ENCODE measurements around the gene ROBO4. TPM values are rescaled to one million over a fixed set of nuclear protein-coding genes. Genes with fewer than 3 reads are reported as not detected.
A peak's percentile ranks its signal among the peaks of the same experiment; 100 is the strongest.

Gene ROBO4
- total RNA-seq, 1 donor from 2014 or later: 369 TPM

DNA sequence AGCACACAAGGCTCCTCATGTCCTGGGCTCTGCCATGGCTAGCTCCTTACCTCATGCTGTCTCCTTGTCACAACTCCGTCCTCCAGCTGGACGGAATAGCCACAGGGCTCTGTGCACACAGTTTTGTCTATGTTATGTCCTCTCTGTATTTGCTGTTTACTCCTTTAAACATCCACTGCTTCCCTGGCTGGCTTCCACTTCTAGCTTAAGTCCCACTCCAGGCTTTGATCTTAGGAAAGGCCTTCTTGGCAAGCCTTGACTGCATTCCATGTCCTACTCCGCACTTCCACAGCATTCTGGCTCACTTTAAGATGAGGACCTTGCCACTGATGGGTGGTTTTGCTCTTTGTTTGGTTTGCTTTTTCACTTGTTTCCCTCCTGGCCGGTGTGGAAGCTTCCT lies 55.4 kb downstream of the ROBO4 start:
- no peak for DNase-seq (ENCODE audit: low read depth in 2 of 2)

DNA sequence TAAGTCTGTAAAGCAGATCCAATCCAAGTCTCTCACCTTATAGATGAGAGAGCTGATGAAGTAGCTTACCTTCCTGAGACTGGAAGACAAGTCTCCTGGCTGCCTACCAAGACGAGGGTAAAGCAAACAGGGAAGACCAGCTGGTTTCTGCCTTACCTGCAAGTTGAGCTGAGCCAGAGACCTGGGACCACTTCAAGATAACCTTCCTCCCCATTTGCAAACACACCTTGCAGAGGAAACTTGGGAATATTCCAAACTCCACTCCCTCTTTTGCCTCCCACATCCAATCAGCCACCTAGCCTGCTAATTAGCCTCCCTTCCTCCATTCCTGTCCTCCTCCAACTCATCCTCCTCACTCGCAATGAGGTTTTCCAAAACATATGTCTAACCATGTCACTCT lies 55.8 kb downstream of the ROBO4 start:
- no peak for DNase-seq (ENCODE audit: low read depth in 2 of 2)

DNA sequence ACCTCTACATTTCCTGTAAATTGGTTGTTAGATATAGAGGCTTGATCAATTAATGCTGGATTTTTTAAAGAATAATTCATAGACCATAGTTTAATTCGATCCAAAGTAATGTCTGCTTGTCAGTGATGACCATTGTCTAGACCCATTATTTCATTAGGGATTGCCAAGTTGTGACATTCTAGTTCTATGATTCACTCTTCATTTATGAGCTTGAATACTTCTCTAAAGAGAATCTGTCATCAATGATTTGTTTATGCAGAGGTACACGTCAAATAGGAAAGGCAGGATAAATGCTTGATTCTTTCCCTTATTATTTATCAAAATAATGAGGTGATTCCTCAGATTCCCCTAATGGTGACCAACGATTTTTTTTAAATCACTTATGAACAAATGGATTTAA lies 56.5 kb downstream of the ROBO4 start:
- peak in 1 of 2 donors; percentile 46 for DNase-seq (ENCODE audit: low read depth in 2 of 2)

DNA sequence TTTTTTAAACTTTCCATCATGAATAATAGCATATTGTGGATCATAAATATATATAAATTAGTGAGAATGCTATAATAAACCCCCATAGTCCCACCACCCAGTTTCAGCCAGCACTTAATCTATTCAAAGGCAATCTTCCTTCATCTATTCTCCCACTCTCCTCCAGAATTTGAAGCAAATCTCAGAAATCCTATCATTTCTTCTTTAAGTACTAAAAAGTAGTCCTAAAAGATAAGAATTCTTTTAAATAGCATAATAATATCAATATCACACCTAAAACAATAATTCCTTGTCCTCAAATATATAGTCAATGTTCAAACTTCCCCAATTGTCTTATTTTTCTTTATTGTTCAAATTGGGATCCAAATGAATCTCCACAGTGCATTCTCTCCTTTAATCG lies 57.0 kb downstream of the ROBO4 start:
- no peak for DNase-seq (ENCODE audit: low read depth in 2 of 2)

DNA sequence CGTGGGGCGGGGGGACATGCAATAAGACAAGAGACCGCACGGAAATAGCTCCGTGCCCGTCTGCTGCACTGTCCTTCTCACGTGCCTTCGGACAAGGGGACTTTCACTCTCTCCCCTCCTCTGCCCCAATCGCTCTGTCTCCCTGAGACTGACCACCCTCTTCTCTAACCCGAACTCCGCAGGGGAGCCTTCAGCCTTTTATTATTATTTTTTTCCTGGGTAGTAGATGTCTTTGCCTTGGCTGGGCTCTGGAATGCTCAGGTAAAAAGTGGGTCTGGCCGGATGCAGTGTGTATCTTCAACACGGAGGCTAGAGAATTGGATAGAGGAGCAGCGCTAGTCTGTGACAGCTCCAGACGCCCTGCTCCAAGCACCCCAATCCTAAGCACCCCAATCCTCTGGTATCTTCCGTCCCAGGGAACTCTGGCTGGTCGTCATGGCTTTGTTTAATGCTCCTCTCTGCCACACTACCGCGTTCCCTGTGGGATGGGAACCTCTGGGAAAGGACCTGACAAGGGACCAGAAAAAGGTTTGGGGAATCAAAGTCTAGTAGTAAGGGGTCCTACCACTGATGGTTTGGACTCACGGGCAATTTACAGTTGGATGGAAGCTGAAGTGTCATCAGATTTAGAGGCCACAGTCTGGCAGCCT lies 57.6 kb downstream of the ROBO4 start:
- DNase-seq (ENCODE audit: low read depth in 2 of 2): no peak

DNA sequence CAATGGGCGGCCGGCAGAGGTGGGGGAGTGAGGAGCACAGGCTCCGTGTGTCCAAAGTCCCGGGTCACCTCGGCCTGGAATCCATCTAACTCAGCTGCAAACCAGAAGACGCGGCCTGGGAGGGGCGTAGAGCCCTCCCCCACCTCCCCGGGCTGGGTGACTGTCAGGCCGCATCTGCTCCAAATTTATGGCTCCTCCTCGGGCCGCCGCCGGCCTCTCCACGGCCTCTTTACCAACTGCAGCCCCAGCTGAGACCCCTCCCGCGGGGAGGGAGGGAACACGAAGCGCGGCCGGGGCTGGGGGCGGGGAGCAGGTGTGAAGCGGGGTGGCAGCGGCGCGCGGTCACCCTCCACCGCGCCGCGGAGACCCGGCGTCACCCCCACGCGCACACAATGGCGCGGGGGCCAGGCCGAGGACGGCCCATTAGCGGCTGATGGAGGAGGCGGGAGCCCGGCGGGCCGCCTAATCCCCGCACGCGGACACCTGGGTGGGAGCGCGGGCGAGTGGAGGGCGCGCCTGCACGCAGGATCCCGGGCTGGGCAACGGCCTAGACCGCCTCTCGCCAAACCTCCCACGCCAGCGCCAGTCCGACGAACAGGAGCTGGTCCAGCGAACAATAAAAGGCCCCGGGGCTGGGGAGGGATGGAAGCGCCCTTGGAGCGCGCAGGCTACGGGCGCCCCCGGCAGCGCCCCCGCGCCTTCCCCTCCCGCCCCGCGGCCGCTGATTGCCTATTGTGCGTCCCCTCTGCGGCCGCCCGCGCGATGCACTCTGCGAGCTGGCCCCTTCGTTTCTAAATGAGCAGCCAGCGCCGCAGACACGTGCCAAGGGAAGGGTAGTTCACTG lies 58.3 kb downstream of the ROBO4 start:
- peak in 1 of 2 donors; percentile 16 for DNase-seq (ENCODE audit: low read depth in 2 of 2)

DNA sequence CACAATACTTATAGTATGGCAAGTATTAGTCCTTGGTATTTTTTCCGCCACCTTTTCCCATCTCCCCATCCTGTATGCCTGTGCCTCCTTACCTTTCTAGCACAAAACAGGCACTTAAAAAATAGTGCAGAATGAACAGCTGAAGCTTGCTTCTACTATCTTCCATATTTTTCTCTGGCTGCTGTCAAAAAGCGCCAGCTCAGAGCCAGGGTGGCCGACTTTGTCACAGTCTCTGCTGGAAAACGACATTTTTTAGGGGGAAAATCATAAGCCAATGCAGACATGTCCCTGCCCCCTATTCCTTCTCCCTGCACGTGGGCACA lies 58.9 kb downstream of the ROBO4 start:
- DNase-seq (ENCODE audit: low read depth in 2 of 2): no peak

DNA sequence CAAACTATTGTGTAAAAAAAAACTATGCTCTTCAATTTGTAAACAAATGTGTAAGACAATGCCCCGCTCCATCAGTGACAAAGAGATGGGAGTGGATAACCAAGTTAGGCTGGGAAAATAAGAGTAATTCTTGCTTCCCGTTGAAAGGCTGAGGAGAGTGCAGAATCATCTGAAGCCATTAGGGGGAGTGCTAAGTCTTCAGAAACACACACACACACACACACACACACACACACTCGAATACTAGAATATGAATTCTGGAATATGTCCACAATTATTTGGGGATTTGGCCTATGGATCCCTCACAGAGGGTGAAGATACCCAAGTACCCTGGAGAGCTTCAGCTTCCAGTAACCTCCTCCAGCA lies 60.2 kb downstream of the ROBO4 start:
- DNase-seq (ENCODE audit: low read depth in 2 of 2): peak; percentile 78 to 93

DNA sequence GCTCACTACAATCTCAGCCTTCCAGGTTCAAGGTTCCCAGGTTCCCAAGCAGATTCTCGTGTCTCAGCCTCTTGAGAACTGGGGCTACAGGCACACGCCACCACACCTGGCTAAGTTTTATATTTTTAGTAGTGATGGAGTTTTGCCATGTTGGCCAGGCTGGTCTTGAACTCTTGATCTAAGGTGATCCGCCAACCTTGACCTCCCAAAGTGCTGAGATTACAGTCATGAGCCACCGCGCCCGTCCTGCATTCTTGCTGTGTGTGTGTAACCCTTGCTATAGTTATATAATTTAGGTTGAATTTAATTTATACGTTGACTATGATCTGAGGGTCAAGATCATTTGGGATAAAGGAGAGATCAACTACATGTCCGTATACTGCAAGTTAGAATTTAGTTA lies 61.7 kb downstream of the ROBO4 start:
- DNase-seq (ENCODE audit: low read depth in 2 of 2): no peak

DNA sequence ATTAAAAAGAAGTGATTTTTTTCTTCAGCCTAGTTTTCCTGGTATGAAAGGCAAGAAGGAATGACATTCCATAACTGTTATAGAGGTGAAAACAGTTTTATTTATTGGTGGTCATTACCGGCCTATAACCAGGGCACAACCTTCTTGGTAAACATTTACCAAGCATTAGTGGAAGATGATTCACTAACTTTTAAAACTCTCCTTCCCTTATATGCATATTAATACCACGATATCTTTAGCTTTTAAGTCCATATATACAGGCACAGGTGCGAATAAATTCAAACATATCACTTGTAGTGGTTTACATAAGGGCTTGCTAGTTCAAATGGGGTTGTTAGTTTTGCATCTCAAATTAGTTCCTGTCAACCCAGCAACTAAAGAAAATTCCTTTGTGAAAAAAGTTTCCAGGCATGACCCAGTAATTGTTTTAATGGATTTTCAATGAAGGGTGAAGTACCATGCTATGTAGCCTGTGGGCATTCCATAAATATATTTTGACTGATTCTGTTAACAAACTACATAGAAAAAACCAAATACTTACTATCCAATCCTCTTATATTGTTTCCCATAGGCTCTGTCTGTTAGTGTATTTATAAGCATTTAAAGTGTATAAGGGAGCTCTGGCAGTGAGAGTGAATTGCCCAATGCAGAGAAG lies 63.0 kb downstream of the ROBO4 start:
- no peak for DNase-seq (ENCODE audit: low read depth in 2 of 2)

Other genes starting within 250 kb of the ROBO4 start
- gene SIAE, start 224.1 kb downstream of the ROBO4 start, total RNA-seq: 6.8 and 7.5 TPM in 2 replicates
- 3.6 and 5.0 TPM in 2 replicates for gene SPA17, start 224.0 kb downstream of the ROBO4 start, total RNA-seq
- 0.20 and 0.65 TPM in 2 replicates for gene NRGN, start 157.9 kb downstream of the ROBO4 start, total RNA-seq
- under 0.01 TPM in 1 of 2 replicates, not detected in the other for gene VSIG2, start 145.6 kb downstream of the ROBO4 start, total RNA-seq
- gene ESAM, start 135.6 kb downstream of the ROBO4 start, total RNA-seq: 8.9 and 35.1 TPM in 2 replicates
- 3.9 and 5.6 TPM in 2 replicates for gene MSANTD2, start 97.5 kb downstream of the ROBO4 start, total RNA-seq
- 5.7 and 14.7 TPM in 2 replicates for gene ROBO3, start 32.4 kb downstream of the ROBO4 start, total RNA-seq
- under 0.01 and 0.20 TPM in 2 replicates for gene HEPN1, start 21.4 kb upstream of the ROBO4 start, total RNA-seq
- under 0.01 TPM in 2 replicates for gene HEPACAM, start 38.2 kb upstream of the ROBO4 start, total RNA-seq
- gene CCDC15, start 56.3 kb upstream of the ROBO4 start, total RNA-seq: 1.5 and 1.6 TPM in 2 replicates
- gene SLC37A2, start 165.4 kb upstream of the ROBO4 start, total RNA-seq: 0.20 and 0.87 TPM in 2 replicates
- gene TMEM218, start 213.8 kb upstream of the ROBO4 start, total RNA-seq: 14.4 and 17.9 TPM in 2 replicates

Measured in lung microvascular endothelial cell (primary cell).